Regular cardiac myocyte (primary cell): ENCODE data around the gene CAMK1D. TPM values are rescaled to one million over a fixed set of nuclear protein-coding genes. Genes with fewer than 3 reads are reported as not detected.

Experiments
- total RNA-seq: library from RNA; depleted of rRNA; stranded (reverse); fragments of >200 nt; gene quantifications from 2 replicates; pipeline ENCODE4 v1.2.3, GENCODE V29; 2014

CAMK1D gene
- 1.5 and 2.8 TPM in 2 replicates for total RNA-seq

DNA sequence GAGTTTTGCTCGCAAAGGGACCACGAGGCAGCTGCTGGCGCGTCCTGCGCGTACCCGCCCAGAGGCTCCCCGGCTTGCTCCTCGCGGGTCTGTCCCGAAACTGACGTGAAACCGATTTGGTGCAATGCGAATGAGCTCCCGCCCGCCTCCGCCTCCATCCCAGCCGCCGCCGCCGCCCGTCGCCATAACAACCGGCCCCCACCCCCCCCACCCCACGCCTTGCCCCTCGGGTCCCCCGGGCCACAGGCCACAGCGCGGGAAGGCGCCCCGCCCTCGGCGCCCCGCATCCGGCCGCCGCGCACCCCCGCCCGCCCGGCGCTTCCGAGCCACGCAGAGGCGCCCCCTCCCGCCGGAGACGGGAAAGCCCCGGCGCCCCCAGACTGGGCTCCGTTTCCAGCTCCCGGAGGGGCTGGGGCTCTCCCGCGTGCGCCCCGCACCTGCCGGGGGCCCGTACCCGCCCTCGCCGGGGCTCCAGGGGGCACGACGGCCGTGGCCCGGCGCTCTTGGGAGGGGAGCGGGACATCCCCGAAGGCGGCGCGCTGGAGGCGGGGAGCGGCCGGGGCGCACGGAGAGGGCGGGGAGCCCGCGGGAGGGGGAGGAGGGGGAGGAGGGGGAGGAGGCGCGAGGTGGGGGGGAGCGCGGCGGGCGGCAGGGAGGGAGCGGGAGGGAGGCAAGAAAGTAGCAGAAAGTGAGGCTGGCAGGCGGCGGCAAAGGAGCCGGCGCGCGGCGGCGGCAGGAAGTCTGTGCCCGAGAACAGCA lies at the start of gene CAMK1D:
Gene CAMK1D (plus strand): TSS at position 678 of the 759 bp plus-strand sequence.

Other genes starting within 250 kb of the CAMK1D start
- 10.2 and 10.4 TPM in 2 replicates for gene SEC61A2, start 219.9 kb upstream of the CAMK1D start, total RNA-seq
- 48.8 and 65.8 TPM in 2 replicates for gene NUDT5, start 153.7 kb upstream of the CAMK1D start, total RNA-seq
- gene CDC123, start 153.4 kb upstream of the CAMK1D start, total RNA-seq = 123 and 198 TPM in 2 replicates